SK-N-SH (cell line): Measurements from ENCODE around the gene PRDX6. TPM values are rescaled to one million over a fixed set of nuclear protein-coding genes. Genes with fewer than 3 reads are reported as not detected.

Experiments used
- CTCF ChIA-PET: fragments of 300-600, 350-600 bp; formaldehyde crosslinking; extraction: SDS; loops from one replicate; lab custom pipeline; 2021; lab: Yijun Ruan, JAX
- POLR2A ChIA-PET: fragments of 350-600 bp; sonication (Branson Sonifier 250); formaldehyde crosslinking; extraction: SDS; loops from one replicate; lab custom pipeline; 2020; ENCODE audit warnings: antibody characterized with exemption, inconsistent platforms; lab: Yijun Ruan, JAX
- DNase-seq: peaks from one replicate; pipeline ENCODE4 v3.0.0; 2012
- H2AFZ ChIP-seq: fragments of 200-600 bp; sonication (generic); 2 replicates; pipeline ENCODE4 v1.8.1; 2016; ENCODE audit warnings: antibody characterized with exemption, mild to moderate bottlenecking, low read depth
- H3F3A ChIP-seq: fragments of 200-600 bp; sonication (generic); replicated peaks from 2 replicates; pipeline ENCODE3; 2016; ENCODE audit warnings: antibody characterized with exemption, mild to moderate bottlenecking; ENCODE audit not compliant: insufficient read depth
- H3K27ac ChIP-seq, 2 experiments: fragments of 200-500 bp in 1 of 2; fragments of 200-600 bp in 1 of 2; sonication (Bioruptor generic) in 1 of 2; sonication (generic), shearing (Covaris generic) in 1 of 2; 2 replicates each; pipeline versions ENCODE4 v1.5.1 to v1.6.1; 2014 to 2016; ENCODE audit warnings: low read depth in 2 of 2, inconsistent platforms in 1 of 2, low read length in 1 of 2, mild to moderate bottlenecking in 1 of 2, mixed read lengths in 1 of 2
- H3K27me3 ChIP-seq: fragments of 200-600 bp; sonication (generic), shearing (Covaris generic); 2 replicates; pipeline ENCODE4 v1.6.1; 2016; ENCODE audit warnings: mixed run types; ENCODE audit not compliant: insufficient read depth
- H3K36me3 ChIP-seq, 2 experiments: fragments of 200-500 bp in 1 of 2; fragments of 200-600 bp in 1 of 2; sonication (Bioruptor generic) in 1 of 2; sonication (generic) in 1 of 2; replicated peaks in 1 of 2; 2 replicates each; pipeline versions ENCODE3 to v1.5.1; 2014 to 2016; ENCODE audit warnings: low read length in 1 of 2, mild to moderate bottlenecking in 1 of 2; ENCODE audit not compliant: insufficient read depth in 2 of 2, control insufficient read depth in 1 of 2
- H3K4me1 ChIP-seq, 2 experiments: fragments of 200-500 bp in 1 of 2; fragments of 200-600 bp in 1 of 2; sonication (Bioruptor generic) in 1 of 2; sonication (generic), shearing (Covaris generic) in 1 of 2; 2 replicates each; pipeline versions ENCODE4 v1.5.1 to v1.6.1; 2014 to 2016; ENCODE audit warnings: low read depth in 1 of 2, low read length in 1 of 2, mixed run types in 1 of 2; ENCODE audit not compliant: insufficient read depth in 2 of 2, control insufficient read depth in 1 of 2
- H3K4me2 ChIP-seq: fragments of 200-600 bp; sonication (generic), shearing (Covaris generic); 2 replicates; pipeline ENCODE4 v1.6.1; 2017; ENCODE audit warnings: mixed run types
- H3K4me3 ChIP-seq, 2 experiments: fragments of 200-500 bp in 1 of 2; fragments of 200-600 bp in 1 of 2; sonication (Bioruptor generic) in 1 of 2; sonication (generic), shearing (Covaris generic) in 1 of 2; 2 replicates each; pipeline versions ENCODE4 v1.5.1 to v1.8.1; 2014 to 2016; ENCODE audit warnings: low read depth in 2 of 2, inconsistent platforms in 1 of 2, low read length in 1 of 2, mild to moderate bottlenecking in 1 of 2, mixed read lengths in 1 of 2, moderate library complexity in 1 of 2
- H3K79me2 ChIP-seq: fragments of 200-600 bp; sonication (generic); 2 replicates; pipeline ENCODE4 v1.8.1; 2017; ENCODE audit warnings: mild to moderate bottlenecking; ENCODE audit not compliant: insufficient read depth
- H3K9ac ChIP-seq: fragments of 200-600 bp; sonication (generic); 2 replicates; pipeline ENCODE4 v1.6.1; 2017; ENCODE audit warnings: mixed run types
- H3K9me2 ChIP-seq: fragments of 200-600 bp; sonication (generic); 2 replicates; pipeline ENCODE4 v1.6.1; 2017; ENCODE audit warnings: mixed run types
- H3K9me3 ChIP-seq: fragments of 200-600 bp; sonication (generic); 2 replicates; pipeline ENCODE4 v1.6.1; 2017; ENCODE audit warnings: mixed run types, mild to moderate bottlenecking, moderate library complexity
- H4K20me1 ChIP-seq: fragments of 200-600 bp; sonication (generic); 2 replicates; pipeline ENCODE4 v1.6.1; 2017; ENCODE audit warnings: mild to moderate bottlenecking, mixed run types; ENCODE audit not compliant: insufficient read depth
- ELF1 ChIP-seq: IDR thresholded peaks from 2 replicates; pipeline ENCODE4 v1.4.0; 2012
- EP300 ChIP-seq, 2 experiments: IDR thresholded peaks; 2 replicates each; pipeline versions ENCODE4 v1.4.0 to v1.6.1; 2012; ENCODE audit warnings: borderline replicate concordance in 1 of 2, low read depth in 1 of 2, low read length in 1 of 2
- EZH2phosphoT487 ChIP-seq: fragments of 200-600 bp; sonication (generic); IDR thresholded peaks from 2 replicates; pipeline ENCODE4 v1.6.1; 2017; ENCODE audit warnings: low read depth, mixed run types, mild to moderate bottlenecking, antibody characterized with exemption, moderate library complexity, borderline replicate concordance
- FOXJ3 ChIP-seq: sonication (generic); formaldehyde crosslinking; IDR thresholded peaks from 2 replicates; pipeline ENCODE4 v1.5.1; 2020; ENCODE audit warnings: mild to moderate bottlenecking, missing genetic modification reagents
- FOXM1 ChIP-seq: IDR thresholded peaks from 2 replicates; pipeline ENCODE4 v1.4.0; 2012; ENCODE audit warnings: low read depth, mild to moderate bottlenecking
- GABPA ChIP-seq: IDR thresholded peaks from 2 replicates; pipeline ENCODE4 v1.4.0; 2012; ENCODE audit warnings: low read depth, mild to moderate bottlenecking
- JUND ChIP-seq: IDR thresholded peaks from 2 replicates; pipeline ENCODE4 v1.4.0; 2012
- NFIC ChIP-seq: IDR thresholded peaks from 2 replicates; pipeline ENCODE4 v1.4.0; 2012; ENCODE audit warnings: borderline replicate concordance
- POLR2AphosphoS5 ChIP-seq: IDR thresholded peaks from 2 replicates; pipeline ENCODE4 v1.6.1; 2012; ENCODE audit warnings: low read depth, low read length
- RFX5 ChIP-seq: IDR thresholded peaks from 2 replicates; pipeline ENCODE4 v1.6.1; 2012; ENCODE audit warnings: mild to moderate bottlenecking, improper control_type of control experiment, low read length
- SMC3 ChIP-seq: IDR thresholded peaks from 2 replicates; pipeline ENCODE4 v1.6.1; 2012; ENCODE audit warnings: low read depth, low read length, improper control_type of control experiment
- TAF1 ChIP-seq: IDR thresholded peaks from 2 replicates; pipeline ENCODE4 v1.6.1; 2012; ENCODE audit warnings: low read depth, mild to moderate bottlenecking, low read length, moderate library complexity, borderline replicate concordance
- WGBS: methylation state at CpG from one replicate; pipeline ENCODE4 v1.1.6; 2017; ENCODE audit warnings: low lambda C conversion rate; 5-methylcytosine and 5-hydroxymethylcytosine counted together
- polyA plus RNA-seq, 3 experiments: library from polyadenylated mRNA; depleted of rRNA; stranded (reverse); fragments of >200 nt; gene quantifications; 2 replicates each; pipeline ENCODE4 v1.2.3, GENCODE V29; 2012
- TF ChIP-seq, protein P1 (sequence below): IDR thresholded peaks from 2 replicates; pipeline ENCODE4 v1.4.0; 2012; ENCODE audit warnings: low read depth
- TF ChIP-seq, protein P2 (sequence below): IDR thresholded peaks from 2 replicates; pipeline ENCODE4 v1.4.0; 2012; ENCODE audit warnings: low read depth, borderline replicate concordance
- TF ChIP-seq, protein P3 (sequence below): IDR thresholded peaks from 2 replicates; pipeline ENCODE4 v1.4.0; 2012; ENCODE audit warnings: low read depth, borderline replicate concordance
- TF ChIP-seq, protein P4 (sequence below): IDR thresholded peaks from 2 replicates; pipeline ENCODE4; 2012

Gene PRDX6
- polyA plus RNA-seq, 1 of the 3 experiments (the other 2 are of a cell fraction) = 224 TPM

DNA sequence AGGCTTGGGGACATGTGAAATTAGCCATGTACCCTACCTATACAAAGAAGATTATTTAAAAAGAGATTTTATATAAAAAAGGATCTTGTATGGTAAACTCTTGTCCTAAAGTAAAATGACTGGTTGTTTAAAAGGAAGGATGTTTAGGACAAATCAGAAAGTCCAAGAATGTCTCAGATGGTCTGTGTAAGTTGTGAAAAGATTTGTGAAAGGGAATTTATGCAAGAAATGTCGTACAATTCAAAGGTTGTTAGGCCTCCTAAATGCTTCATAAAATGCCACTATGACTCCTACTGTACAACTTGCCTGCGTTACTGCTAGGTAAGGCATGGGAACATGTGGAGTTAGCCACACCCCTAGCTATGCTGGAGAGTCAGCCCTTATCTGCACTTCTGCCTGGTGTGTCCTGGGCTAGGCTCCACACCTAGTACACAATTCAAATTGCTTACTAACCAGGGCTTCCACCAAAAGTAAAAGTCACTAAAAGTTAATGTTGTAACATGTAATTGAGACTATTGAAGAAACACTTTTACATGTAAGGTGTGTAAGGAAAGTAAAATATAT, 19.7 kb downstream of the PRDX6 start:
- ChIA-PET CTCF (interaction anchor here (1.0 kb wide), 1 partner anchor 18 kb away, joined by 3 read pairs; no protein-coding TSS in a partner anchor), POLR2A (no interaction called here)
- no peaks in the 10 kb centered on the region for H3F3A ChIP-seq
- H3K9me2 ChIP-seq = no peaks in the 10 kb centered on the region
- no peaks in the 10 kb centered on the region for H4K20me1 ChIP-seq
- no peak for TF ChIP-seq SMC3
- TF ChIP-seq ELF1 = no peak
- TF ChIP-seq, protein P1, sequence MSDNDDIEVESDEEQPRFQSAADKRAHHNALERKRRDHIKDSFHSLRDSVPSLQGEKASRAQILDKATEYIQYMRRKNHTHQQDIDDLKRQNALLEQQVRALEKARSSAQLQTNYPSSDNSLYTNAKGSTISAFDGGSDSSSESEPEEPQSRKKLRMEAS = no peak
- TF ChIP-seq, protein P2, sequence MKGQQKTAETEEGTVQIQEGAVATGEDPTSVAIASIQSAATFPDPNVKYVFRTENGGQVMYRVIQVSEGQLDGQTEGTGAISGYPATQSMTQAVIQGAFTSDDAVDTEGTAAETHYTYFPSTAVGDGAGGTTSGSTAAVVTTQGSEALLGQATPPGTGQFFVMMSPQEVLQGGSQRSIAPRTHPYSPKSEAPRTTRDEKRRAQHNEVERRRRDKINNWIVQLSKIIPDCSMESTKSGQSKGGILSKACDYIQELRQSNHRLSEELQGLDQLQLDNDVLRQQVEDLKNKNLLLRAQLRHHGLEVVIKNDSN = no peak
- TF ChIP-seq, protein P3, sequence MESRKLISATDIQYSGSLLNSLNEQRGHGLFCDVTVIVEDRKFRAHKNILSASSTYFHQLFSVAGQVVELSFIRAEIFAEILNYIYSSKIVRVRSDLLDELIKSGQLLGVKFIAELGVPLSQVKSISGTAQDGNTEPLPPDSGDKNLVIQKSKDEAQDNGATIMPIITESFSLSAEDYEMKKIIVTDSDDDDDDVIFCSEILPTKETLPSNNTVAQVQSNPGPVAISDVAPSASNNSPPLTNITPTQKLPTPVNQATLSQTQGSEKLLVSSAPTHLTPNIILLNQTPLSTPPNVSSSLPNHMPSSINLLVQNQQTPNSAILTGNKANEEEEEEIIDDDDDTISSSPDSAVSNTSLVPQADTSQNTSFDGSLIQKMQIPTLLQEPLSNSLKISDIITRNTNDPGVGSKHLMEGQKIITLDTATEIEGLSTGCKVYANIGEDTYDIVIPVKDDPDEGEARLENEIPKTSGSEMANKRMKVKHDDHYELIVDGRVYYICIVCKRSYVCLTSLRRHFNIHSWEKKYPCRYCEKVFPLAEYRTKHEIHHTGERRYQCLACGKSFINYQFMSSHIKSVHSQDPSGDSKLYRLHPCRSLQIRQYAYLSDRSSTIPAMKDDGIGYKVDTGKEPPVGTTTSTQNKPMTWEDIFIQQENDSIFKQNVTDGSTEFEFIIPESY = no peak
- no peak for TF ChIP-seq FOXM1
- TF ChIP-seq POLR2AphosphoS5 = no peak
- TF ChIP-seq TAF1 = no peak
- TF ChIP-seq RFX5 = no peak
- no peak for TF ChIP-seq EZH2phosphoT487
- TF ChIP-seq, protein P4, sequence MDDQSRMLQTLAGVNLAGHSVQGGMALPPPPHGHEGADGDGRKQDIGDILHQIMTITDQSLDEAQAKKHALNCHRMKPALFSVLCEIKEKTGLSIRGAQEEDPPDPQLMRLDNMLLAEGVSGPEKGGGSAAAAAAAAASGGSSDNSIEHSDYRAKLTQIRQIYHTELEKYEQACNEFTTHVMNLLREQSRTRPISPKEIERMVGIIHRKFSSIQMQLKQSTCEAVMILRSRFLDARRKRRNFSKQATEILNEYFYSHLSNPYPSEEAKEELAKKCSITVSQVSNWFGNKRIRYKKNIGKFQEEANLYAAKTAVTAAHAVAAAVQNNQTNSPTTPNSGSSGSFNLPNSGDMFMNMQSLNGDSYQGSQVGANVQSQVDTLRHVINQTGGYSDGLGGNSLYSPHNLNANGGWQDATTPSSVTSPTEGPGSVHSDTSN = no peak
- TF ChIP-seq GABPA = no peak
- TF ChIP-seq EP300 (IDR thresholded peaks at IDR 0.05; ENCODE audit: borderline replicate concordance in 1 of 2, low read depth in 1 of 2, low read length in 1 of 2) = no peak
- no peak for TF ChIP-seq JUND
- TF ChIP-seq NFIC = no peak
- no peak for TF ChIP-seq FOXJ3 (CRISPR knock-in tag)
- H3K36me3 ChIP-seq = no peaks in the 10 kb centered on the region
- H3K27ac ChIP-seq = no peak overlapping the region
- no peaks in the 10 kb centered on the region for H3K79me2 ChIP-seq
- no peak overlapping the region for H3K9ac ChIP-seq
- DNase-seq = no peak
- H3K27me3 ChIP-seq = no peaks in the 10 kb centered on the region
- no peaks in the 10 kb centered on the region for H3K9me3 ChIP-seq
- WGBS = 58% methylated on average over 2 of the region's 2 CpGs
- no peaks in the 10 kb centered on the region for H3K4me1 ChIP-seq
- H2AFZ ChIP-seq = no peak overlapping the region
- H3K4me3 ChIP-seq = no peak overlapping the region
- H3K4me2 ChIP-seq = no peak overlapping the region
